DMS153 treated with DMSO at 0.1 percent for 48 hours (cell line): ENCODE results near the gene TTC9B.
"Not testable (repeated sequence)": the region's sequence is repeated elsewhere in the genome, so short reads cannot be mapped to it uniquely, and the experiment has no call there.

Source experiments
- DNase-seq: peaks from one replicate; lab custom pipeline; 2025; ENCODE audit not compliant: unreplicated experiment; lab: John Stamatoyannopoulos, UW

The TTC9B gene

DNA sequence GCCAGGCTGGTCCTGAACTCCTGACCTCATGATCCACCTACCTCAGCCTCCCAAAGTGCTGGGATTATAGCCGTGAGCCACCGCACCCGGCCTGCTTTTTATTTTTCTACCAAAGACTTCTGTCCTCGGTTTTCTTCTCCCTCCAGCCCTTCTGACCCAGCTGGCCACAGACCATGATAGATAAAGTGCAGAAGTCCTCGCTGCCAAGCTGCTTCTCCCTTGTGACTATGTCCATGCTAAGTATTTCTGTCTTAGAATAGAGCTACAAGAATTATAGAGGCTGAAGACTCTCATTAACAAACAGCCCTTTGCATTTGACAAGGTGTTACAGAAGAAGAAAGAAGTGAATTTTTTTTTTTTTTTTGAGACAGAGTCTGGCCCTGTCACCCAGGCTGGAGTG is 42.4 kb downstream of the TTC9B start:
- no peak for DNase-seq

DNA sequence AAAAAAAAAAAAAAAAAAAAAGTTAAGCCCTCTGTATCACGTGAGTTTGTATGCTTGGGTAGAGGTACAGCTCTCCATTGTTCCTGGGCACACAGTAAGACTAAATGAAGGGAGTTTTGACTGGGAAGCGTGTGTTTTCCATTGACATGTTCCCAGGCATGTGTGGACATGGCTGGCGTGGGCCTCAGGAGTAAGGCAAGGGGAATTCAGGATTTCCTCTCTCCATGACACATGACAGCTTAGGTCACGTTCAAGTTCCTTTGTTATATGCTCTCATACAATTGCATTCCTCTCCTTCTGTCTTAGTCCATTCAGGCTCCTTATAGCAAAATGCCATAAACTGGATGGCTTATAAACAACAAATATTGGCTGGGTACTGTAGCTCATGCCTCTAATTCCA is 44.1 kb downstream of the TTC9B start:
- no peak for DNase-seq

DNA sequence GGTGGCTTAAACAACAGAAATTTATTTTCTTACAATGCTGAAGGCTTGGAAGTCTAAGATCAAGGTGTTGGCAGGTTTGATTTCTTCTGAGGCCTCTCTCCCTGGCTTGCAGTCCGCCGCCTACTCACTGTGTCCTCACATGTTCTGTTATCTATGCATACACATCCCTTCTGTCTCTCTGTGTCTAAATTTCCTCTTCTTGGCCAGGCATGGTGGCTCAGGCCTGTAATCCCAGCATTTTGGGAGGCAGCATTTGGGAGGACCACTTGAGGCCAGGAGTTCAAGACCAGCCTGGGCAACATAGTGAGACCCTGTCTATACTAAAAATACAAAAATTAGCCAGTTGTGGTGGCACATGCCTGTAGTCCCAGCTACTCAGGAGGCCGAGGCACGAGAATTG is 46.9 kb downstream of the TTC9B start:
- not testable (repeated sequence) for DNase-seq

DNA sequence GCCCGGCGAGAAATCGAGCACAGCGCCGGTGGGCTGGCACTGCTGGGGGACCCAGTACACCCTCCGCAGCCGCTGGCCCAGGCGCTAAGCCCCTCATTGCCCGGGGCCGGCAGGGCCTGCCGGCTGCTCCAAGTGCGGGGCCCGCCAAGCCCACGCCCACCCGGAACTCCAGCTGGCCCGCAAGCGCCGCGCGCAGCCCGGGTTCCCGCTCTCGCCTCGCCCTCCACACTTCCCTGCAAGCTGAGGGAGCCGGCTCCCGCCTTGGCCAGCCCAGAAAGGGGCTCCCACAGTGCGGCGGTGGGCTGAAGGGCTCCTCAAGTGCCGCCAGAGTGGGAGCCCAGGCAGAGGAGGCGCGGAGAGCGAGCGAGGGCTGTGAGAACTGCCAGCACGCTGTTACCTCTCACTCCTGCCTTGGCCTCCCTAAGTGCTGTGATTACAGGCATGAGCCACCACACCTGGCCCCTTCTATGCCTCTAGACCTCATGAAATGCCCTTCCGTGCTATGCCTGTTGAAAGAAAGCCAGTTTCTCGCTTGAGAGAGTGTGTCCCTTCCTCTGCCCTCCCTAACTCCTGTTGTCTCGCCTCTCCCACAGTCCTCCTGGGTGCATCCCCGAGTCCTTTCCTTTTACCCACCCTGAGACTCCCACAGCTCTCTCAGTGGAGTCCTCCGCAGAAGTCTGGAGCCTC is 47.7 kb downstream of the TTC9B start:
- DNase-seq, result not testable (repeated sequence)

DNA sequence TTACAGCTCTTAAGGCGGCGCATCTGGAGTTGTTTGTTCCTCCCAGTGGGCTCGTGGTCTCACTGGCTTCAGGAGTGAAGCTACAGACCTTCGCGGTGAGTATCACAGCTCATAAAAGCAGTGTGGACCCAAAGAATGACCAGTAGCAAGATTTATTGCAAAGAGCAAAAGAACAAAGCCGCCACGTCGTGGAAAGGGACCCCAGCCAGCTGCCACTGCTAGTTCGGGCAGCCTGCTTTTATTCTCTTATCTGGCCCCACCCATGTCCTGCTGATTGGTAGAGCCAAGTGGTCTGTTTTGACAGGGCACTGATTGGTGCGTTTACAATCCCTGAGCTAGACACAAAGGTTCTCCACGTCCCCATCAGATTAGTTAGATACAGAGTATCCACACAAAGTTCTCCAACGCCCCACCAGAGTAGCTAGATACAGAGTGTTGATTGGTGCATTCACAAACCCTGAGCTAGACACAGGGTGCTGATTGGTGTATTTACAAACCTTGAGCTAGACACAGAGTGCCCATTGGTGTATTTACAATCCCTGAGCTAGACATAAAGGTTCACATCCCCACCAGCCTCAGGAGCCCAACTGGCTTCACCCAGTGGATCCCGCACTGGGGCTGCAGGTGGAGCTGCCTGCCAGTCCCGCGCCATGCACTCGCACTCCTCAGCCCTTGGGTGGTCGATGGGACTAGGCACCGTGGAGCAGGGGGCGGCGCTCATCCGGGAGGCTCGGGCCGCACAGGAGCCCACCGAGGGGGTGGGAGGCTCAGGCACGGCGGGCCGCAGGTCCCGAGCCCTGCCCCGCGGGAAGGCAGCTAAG is 48.5 kb downstream of the TTC9B start:
- DNase-seq, result not testable (repeated sequence)
